Stomach (tissue), 9 donors: ENCODE measurements around the gene SEPTIN5. TPM values are rescaled to one million over a fixed set of nuclear protein-coding genes. Genes with fewer than 3 reads are reported as not detected.

ENCODE experiments used
- DNase-seq, 2 donors: peaks; one replicate each; pipeline versions ENCODE4 v3.0.0 to v3.0.0-alpha.2; 2013 to 2019
- H3K27ac ChIP-seq, 5 donors: fragments of 200-600 bp in 4 of 5; sonication (generic) in 4 of 5; one replicate each; pipeline ENCODE4 v1.5.1; 2013 to 2019; ENCODE audit warnings: mild to moderate bottlenecking in 1 of 5, moderate library complexity in 1 of 5
- H3K27me3 ChIP-seq, 3 donors: fragments of 200-600 bp; sonication (generic); one replicate each; pipeline ENCODE4 v1.5.1; 2017 to 2019; ENCODE audit warnings: mixed run types in 1 of 3
- H3K36me3 ChIP-seq, 4 donors: fragments of 200-600 bp; sonication (generic); 1 replicate in 3 of 4; 2 replicates in 1 of 4; pipeline ENCODE4 v1.5.1; 2016 to 2019
- H3K4me1 ChIP-seq, 4 donors: fragments of 200-600 bp; sonication (generic); one replicate each; pipeline ENCODE4 v1.5.1; 2016 to 2019
- H3K4me3 ChIP-seq, 4 donors: fragments of 200-600 bp; sonication (generic) in 3 of 4; one replicate each; pipeline ENCODE4 v1.5.1; 2016 to 2019; ENCODE audit warnings: mild to moderate bottlenecking in 1 of 4
- H3K9me3 ChIP-seq, 4 donors: fragments of 200-600 bp; sonication (generic); one replicate each; pipeline ENCODE4 v1.5.1; 2016 to 2019
- EP300 ChIP-seq: sonication (generic); formaldehyde crosslinking; IDR thresholded peaks from one replicate; pipeline ENCODE4 v1.6.1; 2017; ENCODE audit warnings: antibody characterized with exemption
- POLR2A ChIP-seq, 4 donors: fragments of 450-650 bp; IDR thresholded peaks; one replicate each; pipeline ENCODE4 v1.6.1; 2016; ENCODE audit warnings: antibody characterized with exemption in 4 of 4, control low read depth in 2 of 4, mild to moderate bottlenecking in 1 of 4, moderate library complexity in 1 of 4
- POLR2AphosphoS5 ChIP-seq, 3 donors: sonication (generic); formaldehyde crosslinking; IDR thresholded peaks; one replicate each; pipeline ENCODE4 v1.6.1; 2016; ENCODE audit warnings: antibody characterized with exemption in 3 of 3
- WGBS, 5 donors: extraction: QIAGEN DNeasy Blood & Tissue Kit in 3 of 5; methylation state at CpG; one replicate each; pipeline versions ENCODE4 v1.1.5 to v1.1.7; 2013 to 2018; 5-methylcytosine and 5-hydroxymethylcytosine counted together
- intact Hi-C: fragments of 100-400 bp; cut with DNase I; formaldehyde crosslinking; loops from one replicate; pipeline ENCODE4 v1.15.1; 2023; ENCODE audit warnings: low total_unique reads
- polyA plus RNA-seq, 3 donors: library from polyadenylated mRNA; stranded (reverse); fragments of 200-250 nt; gene quantifications; one replicate each; pipeline ENCODE4 v1.2.3, GENCODE V29; 2013
- total RNA-seq, 5 donors: library from RNA; depleted of rRNA; stranded (reverse); fragments of >200 nt; gene quantifications; one replicate each; pipeline versions ENCODE4 v1.1.0 to v1.2.3, GENCODE V29; 2014 to 2016
- TF ChIP-seq, protein P1 (sequence below), 7 experiments: fragments of 450-650 bp in 4 of 7; fragments of 200-600 bp in 3 of 7; sonication (generic) in 3 of 7; IDR thresholded peaks; one replicate each; pipeline ENCODE4 v1.5.1; 2016 to 2019; ENCODE audit warnings: antibody characterized with exemption in 7 of 7, control low read depth in 2 of 7, mild to moderate bottlenecking in 1 of 7
- donor health status: healthy with polysubstance abuse.
- donor health status: Bipolar disorder and iron deficiency.
- donor health status: healthy.

Gene SEPTIN5
- total and polyA plus RNA-seq, 8 donors: 1.2 to 38.8 (median 12.5) TPM

DNA sequence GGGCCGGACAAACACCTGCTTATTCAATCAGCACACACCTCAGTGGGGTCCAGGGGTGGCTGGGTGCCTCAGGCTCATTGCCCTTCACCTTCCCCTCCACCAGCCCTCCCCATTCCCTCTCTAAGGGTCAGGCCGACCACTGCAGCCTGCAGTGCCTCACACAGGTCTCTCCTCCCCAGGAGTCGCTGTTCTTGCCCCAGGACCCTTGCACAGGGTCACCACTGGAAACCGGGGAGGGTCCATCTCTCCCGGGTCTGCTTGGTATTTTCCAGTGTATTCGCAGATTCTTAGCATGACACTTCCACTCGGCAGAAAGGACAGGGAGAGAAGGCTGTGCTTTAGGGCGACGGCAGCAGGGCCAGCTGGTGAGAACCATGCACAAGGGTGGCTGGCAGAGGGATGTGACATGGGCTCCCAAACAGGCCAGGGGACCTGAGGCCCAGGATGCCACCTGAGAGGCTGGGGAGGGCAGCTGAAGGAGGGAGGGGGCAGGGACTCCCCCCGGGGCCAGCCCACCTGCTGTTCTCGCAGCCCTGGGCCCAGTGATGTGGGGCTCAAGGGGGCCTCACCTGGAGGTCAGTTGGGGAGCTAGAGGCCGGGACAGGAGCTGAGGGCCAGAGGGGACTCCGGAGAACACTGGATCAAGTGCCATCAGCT lies 30.2 kb downstream of the SEPTIN5 start:
- Histone ChIP-seq H3K36me3 (no peaks in the 10 kb centered on the region), H3K9me3 (no peaks in the 10 kb centered on the region), H3K4me3 (no peak overlapping the region), H3K4me1 (no peaks in the 10 kb centered on the region), H3K27me3 (peaks cover 0 to 20% (median 3%) of the 10 kb centered on the region in 3 donors), H3K27ac (no peak overlapping the region)
- TF ChIP-seq EP300: no peak
- no peak for TF ChIP-seq POLR2AphosphoS5 (IDR thresholded peaks at IDR 0.05)
- TF ChIP-seq POLR2A (IDR thresholded peaks at IDR 0.05): no peak
- TF ChIP-seq, protein P1, sequence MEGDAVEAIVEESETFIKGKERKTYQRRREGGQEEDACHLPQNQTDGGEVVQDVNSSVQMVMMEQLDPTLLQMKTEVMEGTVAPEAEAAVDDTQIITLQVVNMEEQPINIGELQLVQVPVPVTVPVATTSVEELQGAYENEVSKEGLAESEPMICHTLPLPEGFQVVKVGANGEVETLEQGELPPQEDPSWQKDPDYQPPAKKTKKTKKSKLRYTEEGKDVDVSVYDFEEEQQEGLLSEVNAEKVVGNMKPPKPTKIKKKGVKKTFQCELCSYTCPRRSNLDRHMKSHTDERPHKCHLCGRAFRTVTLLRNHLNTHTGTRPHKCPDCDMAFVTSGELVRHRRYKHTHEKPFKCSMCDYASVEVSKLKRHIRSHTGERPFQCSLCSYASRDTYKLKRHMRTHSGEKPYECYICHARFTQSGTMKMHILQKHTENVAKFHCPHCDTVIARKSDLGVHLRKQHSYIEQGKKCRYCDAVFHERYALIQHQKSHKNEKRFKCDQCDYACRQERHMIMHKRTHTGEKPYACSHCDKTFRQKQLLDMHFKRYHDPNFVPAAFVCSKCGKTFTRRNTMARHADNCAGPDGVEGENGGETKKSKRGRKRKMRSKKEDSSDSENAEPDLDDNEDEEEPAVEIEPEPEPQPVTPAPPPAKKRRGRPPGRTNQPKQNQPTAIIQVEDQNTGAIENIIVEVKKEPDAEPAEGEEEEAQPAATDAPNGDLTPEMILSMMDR (IDR thresholded peaks at IDR 0.05): no peak
- intact Hi-C loops: no loop called here
- DNase-seq: no peak
- 78 to 90% (median 88%) methylated on average over 13 of the region's 13 CpGs for WGBS, 5 donors

DNA sequence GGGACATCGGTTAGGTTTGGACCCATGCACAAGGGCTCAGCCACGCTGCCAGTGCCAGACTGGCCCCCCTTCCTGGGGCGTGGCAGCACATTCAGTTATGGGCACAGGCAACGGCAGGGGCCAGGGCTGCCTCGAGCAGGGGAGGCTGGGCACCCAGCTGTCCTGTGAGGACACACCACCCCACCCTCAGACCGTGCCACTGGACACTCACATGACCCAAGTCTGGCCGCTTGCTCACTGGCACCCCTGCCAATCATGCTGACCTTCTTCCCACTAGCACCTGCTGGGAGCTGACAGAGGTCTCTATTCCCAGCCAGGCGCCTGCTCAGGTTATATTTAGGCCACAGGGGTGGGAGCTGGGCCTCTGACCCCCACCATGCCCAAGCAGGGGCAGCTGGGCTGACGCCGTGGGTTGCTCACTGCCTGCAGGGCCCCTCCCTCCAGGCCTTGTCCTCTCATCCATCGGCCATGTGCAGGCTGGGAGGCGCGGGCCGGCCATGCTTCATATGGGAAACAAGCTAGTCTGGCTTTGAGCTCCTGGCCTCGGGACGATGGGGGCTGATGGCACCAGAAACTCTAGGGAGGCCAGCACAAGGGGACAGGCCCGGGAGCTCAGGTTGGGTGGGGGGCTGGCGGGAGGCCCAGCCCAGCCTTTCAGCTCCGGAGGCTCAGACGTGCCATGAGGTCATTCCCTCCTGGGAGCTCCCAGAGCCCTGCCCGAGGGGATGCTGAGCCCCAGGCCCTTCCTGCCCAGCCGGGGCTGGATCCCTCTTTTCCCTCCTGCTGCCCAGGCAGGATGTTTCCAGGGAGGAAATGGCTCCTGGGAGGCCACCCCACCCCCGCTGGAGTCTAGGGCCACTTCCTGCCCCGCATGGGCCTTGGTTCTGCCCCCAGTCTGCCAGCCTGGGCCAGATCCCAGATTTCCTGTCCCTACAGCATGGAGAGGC lies 31.1 kb downstream of the SEPTIN5 start:
- peaks cover 0 to 28% (median 5%) of the 10 kb centered on the region in 3 donors for H3K27me3 ChIP-seq
- no peaks in the 10 kb centered on the region for H3K4me1 ChIP-seq
- H3K36me3 ChIP-seq: no peaks in the 10 kb centered on the region
- TF ChIP-seq, protein P1 (IDR thresholded peaks at IDR 0.05): no peak
- no peak for TF ChIP-seq EP300
- TF ChIP-seq POLR2A (IDR thresholded peaks at IDR 0.05): no peak
- TF ChIP-seq POLR2AphosphoS5 (IDR thresholded peaks at IDR 0.05): no peak
- H3K27ac ChIP-seq: no peak overlapping the region
- DNase-seq: no peak
- intact Hi-C loops: no loop called here
- WGBS, 5 donors: 49 to 80% (median 63%) methylated on average over 12 to 24 of the region's 24 CpGs
- no peak overlapping the region for H3K4me3 ChIP-seq
- no peaks in the 10 kb centered on the region for H3K9me3 ChIP-seq

DNA sequence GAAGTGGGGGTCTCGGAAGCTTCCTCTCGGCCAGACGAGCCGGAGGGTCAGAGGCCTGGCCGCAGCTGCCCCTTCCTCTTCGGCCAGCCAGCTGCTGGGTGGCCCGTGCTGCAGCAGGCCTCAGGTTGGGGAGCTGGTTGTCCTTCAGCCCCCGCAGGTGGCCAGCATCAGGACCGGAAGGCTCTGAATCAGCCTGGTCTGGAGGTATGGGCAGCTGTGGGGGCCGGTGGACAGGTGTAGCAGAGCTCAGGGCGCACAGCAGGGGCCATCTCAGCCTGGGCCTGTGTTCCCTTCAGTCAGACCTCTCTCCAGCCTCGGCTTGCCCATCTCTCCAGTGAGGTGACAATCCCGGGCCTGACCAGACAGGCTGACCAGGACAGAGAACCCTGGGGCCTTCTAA lies 32.4 kb downstream of the SEPTIN5 start:
- intact Hi-C loops: no loop called here
- no peaks in the 10 kb centered on the region for H3K9me3 ChIP-seq
- H3K4me1 ChIP-seq: no peaks in the 10 kb centered on the region
- DNase-seq: no peak
- TF ChIP-seq POLR2AphosphoS5 (IDR thresholded peaks at IDR 0.05) (no peak), POLR2A (IDR thresholded peaks at IDR 0.05) (no peak), EP300 (no peak)
- TF ChIP-seq, protein P1 (IDR thresholded peaks at IDR 0.05): no peak
- H3K27ac ChIP-seq: no peak overlapping the region
- H3K36me3 ChIP-seq: no peaks in the 10 kb centered on the region
- 87 to 95% (median 90%) methylated on average over 9 to 13 of the region's 13 CpGs for WGBS, 5 donors
- H3K27me3 ChIP-seq: peaks cover 0 to 41% (median 5%) of the 10 kb centered on the region in 3 donors
- H3K4me3 ChIP-seq: no peak overlapping the region

DNA sequence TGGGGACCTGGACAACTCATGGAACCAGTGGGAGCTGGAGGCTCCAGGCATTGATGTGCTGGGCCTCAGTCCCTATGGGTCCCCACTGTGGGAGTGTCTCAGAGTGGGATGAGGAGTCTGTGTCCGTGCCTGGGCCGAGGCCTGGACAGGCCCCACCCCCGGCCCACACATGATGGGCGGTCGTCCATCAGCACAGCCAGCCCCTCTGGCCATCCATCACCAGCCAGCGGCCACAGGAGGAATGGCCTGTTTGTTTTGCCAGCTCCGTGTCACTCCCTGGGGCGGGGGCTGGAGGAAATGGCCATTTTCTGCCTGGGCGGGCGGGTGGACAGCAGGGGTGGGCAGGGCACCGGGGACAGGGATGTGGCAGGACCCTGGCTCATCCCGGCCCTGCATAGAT lies 33.2 kb downstream of the SEPTIN5 start:
- DNase-seq: no peak
- intact Hi-C loops: no loop called here
- TF ChIP-seq POLR2AphosphoS5 (IDR thresholded peaks at IDR 0.05): no peak
- TF ChIP-seq, protein P1 (IDR thresholded peaks at IDR 0.05): no peak
- no peak for TF ChIP-seq POLR2A (IDR thresholded peaks at IDR 0.05)
- no peak for TF ChIP-seq EP300
- Histone ChIP-seq H3K27me3 (peaks cover 0 to 49% (median 5%) of the 10 kb centered on the region in 3 donors), H3K27ac (no peak overlapping the region), H3K4me1 (no peaks in the 10 kb centered on the region), H3K4me3 (no peak overlapping the region), H3K36me3 (no peaks in the 10 kb centered on the region), H3K9me3 (no peaks in the 10 kb centered on the region)
- 50 to 77% (median 63%) methylated on average over 2 to 12 of the region's 12 CpGs for WGBS, 5 donors
